GM21360 (cell line): ENCODE results near the gene TXNRD2.
"Not testable (repeated sequence)": the region's sequence is repeated elsewhere in the genome, so short reads cannot be mapped to it uniquely, and the experiment has no call there.

Source experiments
- ATAC-seq: cut with Tn5 transposase; IDR thresholded peaks from one replicate; pipeline ENCODE4 v1.9.1; 2021; ENCODE audit warnings: mild to moderate bottlenecking, moderate library complexity; ENCODE audit not compliant: unreplicated experiment

Gene TXNRD2

GRCh38 chr22:19929586-19930550, 11.8 kb downstream of the TXNRD2 start:
- ATAC-seq: no peak

- ATAC-seq: no peak
These were observed 13.4 kb downstream of the TXNRD2 start for GRCh38 chr22:19928207-19928606.

- no peak for ATAC-seq
These were observed 13.9 kb downstream of the TXNRD2 start for GRCh38 chr22:19927696-19928095.

GRCh38 chr22:19926028-19926427, 15.6 kb downstream of the TXNRD2 start:
- ATAC-seq: not testable (repeated sequence)

GRCh38 chr22:19923914-19924513, 17.6 kb downstream of the TXNRD2 start:
- no peak for ATAC-seq

- no peak for ATAC-seq
These were observed 20.0 kb downstream of the TXNRD2 start for GRCh38 chr22:19921544-19922081.

- no peak for ATAC-seq
These were observed 21.8 kb downstream of the TXNRD2 start for GRCh38 chr22:19919701-19920363.

GRCh38 chr22:19918332-19919106, 23.1 kb downstream of the TXNRD2 start:
- no peak for ATAC-seq

GRCh38 chr22:19917389-19918138, 24.1 kb downstream of the TXNRD2 start:
- no peak for ATAC-seq

GRCh38 chr22:19916941-19917340, 24.7 kb downstream of the TXNRD2 start:
- ATAC-seq: no peak

- ATAC-seq: no peak
These were observed 25.6 kb downstream of the TXNRD2 start for GRCh38 chr22:19916006-19916405.

- no peak for ATAC-seq
These were observed 26.2 kb downstream of the TXNRD2 start for GRCh38 chr22:19915287-19915954.

GRCh38 chr22:19914201-19914943, 27.2 kb downstream of the TXNRD2 start:
- no peak for ATAC-seq

- no peak for ATAC-seq
These were observed 28.2 kb downstream of the TXNRD2 start for GRCh38 chr22:19913337-19913936.

- ATAC-seq: no peak
These were observed 29.2 kb downstream of the TXNRD2 start for GRCh38 chr22:19912271-19912999.

GRCh38 chr22:19911540-19912270, 29.9 kb downstream of the TXNRD2 start:
- ATAC-seq: no peak

- ATAC-seq: no peak
These were observed 31.4 kb downstream of the TXNRD2 start for GRCh38 chr22:19910180-19910744.
